ENCODE measurements around the gene EN1.

DNA sequence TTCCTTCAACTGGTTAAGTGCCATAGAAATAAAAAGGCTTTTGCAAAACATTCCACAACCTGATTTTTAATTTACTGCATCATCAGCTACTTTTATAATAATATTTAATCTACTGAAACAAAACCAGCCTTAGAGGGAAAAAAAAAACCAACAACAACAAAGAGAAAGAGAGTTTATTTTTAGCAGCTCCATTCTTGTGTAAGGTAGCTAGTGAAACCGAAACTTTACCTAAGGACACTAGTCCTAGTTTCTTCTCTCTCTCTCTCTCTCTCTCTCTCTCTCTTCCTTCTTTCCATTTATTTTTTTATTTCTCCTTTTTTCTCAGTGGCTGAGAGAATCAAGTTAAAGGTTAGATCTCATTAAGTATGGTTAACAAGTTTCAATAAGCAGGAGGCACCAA is 21.4 kb downstream of the EN1 start:
- TF ChIP-seq, protein P1, sequence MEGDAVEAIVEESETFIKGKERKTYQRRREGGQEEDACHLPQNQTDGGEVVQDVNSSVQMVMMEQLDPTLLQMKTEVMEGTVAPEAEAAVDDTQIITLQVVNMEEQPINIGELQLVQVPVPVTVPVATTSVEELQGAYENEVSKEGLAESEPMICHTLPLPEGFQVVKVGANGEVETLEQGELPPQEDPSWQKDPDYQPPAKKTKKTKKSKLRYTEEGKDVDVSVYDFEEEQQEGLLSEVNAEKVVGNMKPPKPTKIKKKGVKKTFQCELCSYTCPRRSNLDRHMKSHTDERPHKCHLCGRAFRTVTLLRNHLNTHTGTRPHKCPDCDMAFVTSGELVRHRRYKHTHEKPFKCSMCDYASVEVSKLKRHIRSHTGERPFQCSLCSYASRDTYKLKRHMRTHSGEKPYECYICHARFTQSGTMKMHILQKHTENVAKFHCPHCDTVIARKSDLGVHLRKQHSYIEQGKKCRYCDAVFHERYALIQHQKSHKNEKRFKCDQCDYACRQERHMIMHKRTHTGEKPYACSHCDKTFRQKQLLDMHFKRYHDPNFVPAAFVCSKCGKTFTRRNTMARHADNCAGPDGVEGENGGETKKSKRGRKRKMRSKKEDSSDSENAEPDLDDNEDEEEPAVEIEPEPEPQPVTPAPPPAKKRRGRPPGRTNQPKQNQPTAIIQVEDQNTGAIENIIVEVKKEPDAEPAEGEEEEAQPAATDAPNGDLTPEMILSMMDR (conservative IDR thresholded peaks at IDR 0.05; ENCODE audit: low read length) = no peak
- no peak for TF ChIP-seq EZH2phosphoT487 (IDR thresholded peaks at IDR 0.05; ENCODE audit: borderline replicate concordance)

Data from Loucy (cell line).